NCI-H2107 treated with DMSO at 0.1 percent for 48 hours (cell line): ENCODE measurements around the gene MAGEA1.
"Not testable (repeated sequence)": the region's sequence is repeated elsewhere in the genome, so short reads cannot be mapped to it uniquely, and the experiment has no call there.

Source experiments
- DNase-seq: peaks from one replicate; lab custom pipeline; 2025; ENCODE audit not compliant: unreplicated experiment; lab: John Stamatoyannopoulos, UW

Gene MAGEA1

DNA sequence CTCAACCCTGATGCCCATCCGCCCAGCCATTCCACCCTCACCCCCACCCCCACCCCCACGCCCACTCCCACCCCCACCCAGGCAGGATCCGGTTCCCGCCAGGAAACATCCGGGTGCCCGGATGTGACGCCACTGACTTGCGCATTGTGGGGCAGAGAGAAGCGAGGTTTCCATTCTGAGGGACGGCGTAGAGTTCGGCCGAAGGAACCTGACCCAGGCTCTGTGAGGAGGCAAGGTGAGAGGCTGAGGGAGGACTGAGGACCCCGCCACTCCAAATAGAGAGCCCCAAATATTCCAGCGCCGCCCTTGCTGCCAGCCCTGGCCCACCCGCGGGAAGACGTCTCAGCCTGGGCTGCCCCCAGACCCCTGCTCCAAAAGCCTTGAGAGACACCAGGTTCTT lies at the start of gene MAGEA1:
Gene MAGEA1, plus strand, starts transcription at position 154 of the 400 bp plus-strand sequence. CDS start 3,106 bp downstream, outside the sequence.
- no peak for DNase-seq

- not testable (repeated sequence) for DNase-seq
These were observed 46.2 kb upstream of the MAGEA1 start for GRCh38 chrX:153132924-153133323.

DNA sequence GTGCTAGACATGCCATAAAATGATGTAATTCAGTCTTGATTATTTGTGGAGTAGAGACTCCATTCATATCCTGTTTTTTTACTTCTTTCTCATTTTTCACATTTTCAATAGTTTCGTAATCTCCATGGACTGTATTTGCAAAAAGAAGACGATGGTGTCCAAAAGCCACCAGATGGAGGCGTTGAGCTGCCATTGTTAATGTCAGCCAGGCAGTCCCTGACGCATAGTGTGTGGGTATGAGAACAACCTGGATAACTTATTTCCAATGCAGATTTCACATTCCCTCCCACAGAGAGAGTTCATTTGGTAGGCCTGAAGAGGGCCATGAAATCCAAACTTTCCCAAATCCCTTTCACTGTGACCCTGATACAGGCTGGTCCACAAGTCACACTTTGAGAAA lies 40.0 kb upstream of the MAGEA1 start:
- not testable (repeated sequence) for DNase-seq

- peak; percentile 47 for DNase-seq
These were observed 32.8 kb upstream of the MAGEA1 start for GRCh38 chrX:153146288-153146687.

GRCh38 chrX:153153516-153153915 lies 25.6 kb upstream of the MAGEA1 start:
- DNase-seq, result no peak

- no peak for DNase-seq
These were observed 21.6 kb upstream of the MAGEA1 start for GRCh38 chrX:153157450-153157849.

GRCh38 chrX:153158319-153158718 lies 20.8 kb upstream of the MAGEA1 start:
- no peak for DNase-seq

DNA sequence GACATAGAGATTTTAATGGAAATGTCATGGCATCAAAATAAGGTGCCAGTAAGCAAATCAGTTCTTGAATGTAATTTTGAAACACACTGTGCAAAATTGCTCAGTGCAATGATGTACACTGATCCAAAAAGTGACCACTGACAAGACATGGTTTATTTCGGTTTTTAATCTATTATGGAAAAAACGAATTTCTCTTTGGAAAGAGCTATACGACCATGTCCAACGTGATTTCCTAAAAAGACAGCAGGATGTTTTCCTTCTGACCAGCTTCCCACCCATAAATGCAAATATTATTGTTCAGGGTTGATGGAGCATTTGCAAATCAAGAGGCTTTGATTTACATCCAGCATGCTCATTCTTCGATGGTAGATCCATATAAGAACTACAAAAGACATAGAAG lies 17.1 kb upstream of the MAGEA1 start:
- DNase-seq, result no peak

DNA sequence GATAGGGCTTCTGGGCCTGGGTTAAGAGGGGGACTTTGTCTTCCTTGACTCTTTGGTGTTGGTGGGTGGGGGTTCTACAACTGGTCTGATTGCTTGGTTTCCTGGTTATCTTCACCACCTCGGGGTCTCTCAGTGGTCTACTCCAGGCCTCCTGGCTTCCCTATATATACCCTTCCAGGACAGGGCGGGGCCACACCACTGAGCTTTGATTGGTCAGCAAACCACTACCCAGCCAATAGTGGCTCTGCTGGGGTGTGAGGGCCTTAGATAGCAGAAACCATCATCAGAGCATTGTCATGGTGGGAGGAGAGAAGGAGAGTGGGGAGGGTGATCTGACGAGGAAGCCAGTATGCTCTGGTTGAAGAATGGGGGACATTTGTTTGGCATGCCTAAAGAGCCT lies 14.4 kb upstream of the MAGEA1 start:
- DNase-seq, result no peak

DNA sequence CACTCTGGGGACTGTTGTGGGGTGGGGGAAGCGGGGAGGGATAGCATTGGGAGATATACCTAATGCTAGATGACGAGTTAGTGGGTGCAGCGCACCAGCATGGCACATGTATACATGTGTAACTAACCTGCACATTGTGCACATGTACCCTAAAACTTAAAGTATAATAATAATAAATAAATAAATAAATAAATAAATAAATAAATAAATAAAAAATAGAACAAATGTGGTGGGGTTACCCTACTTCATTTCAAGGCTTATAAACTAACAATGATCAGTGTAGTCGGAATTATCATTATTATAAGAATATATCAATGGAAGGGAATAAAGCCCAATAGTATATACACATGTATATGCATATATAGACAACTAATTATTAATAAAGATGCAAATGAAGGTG lies 10.7 kb upstream of the MAGEA1 start:
- not testable (repeated sequence) for DNase-seq

DNA sequence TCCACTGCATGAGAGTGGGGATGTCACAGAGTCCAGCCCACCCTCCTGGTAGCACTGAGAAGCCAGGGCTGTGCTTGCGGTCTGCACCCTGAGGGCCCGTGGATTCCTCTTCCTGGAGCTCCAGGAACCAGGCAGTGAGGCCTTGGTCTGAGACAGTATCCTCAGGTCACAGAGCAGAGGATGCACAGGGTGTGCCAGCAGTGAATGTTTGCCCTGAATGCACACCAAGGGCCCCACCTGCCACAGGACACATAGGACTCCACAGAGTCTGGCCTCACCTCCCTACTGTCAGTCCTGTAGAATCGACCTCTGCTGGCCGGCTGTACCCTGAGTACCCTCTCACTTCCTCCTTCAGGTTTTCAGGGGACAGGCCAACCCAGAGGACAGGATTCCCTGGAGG lies 2.7 kb downstream of the MAGEA1 start:
- DNase-seq, result no peak

GRCh38 chrX:153184787-153185186 lies 5.7 kb downstream of the MAGEA1 start:
- peak; percentile 17 for DNase-seq

DNA sequence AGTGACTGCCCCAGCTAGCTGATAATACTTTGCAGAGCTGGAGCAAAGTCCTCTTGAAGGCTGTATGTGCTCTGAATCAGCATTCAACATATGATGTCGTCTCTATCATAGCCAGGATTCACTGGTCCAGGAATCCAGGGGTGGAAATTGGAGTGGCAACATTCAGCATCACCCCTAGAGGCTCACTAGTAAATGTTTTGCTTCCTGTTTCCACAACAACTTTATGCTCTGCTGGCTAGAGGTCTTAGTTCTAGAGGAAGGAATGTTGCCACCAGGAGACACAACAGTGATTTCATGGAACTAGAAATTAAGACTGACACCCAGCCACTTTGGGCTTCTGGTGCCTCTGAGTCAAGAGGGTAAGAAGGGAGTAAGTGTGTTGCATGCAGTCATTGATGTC lies 11.3 kb downstream of the MAGEA1 start:
- no peak for DNase-seq

GRCh38 chrX:153200462-153200861 lies 21.4 kb downstream of the MAGEA1 start:
- no peak for DNase-seq

- DNase-seq, result no peak
These were observed 27.5 kb downstream of the MAGEA1 start for GRCh38 chrX:153206425-153207046.

- DNase-seq, result no peak
These were observed 30.3 kb downstream of the MAGEA1 start for GRCh38 chrX:153209347-153209746.

GRCh38 chrX:153214934-153215333 lies 35.9 kb downstream of the MAGEA1 start:
- no peak for DNase-seq

GRCh38 chrX:153216926-153217325 lies 37.8 kb downstream of the MAGEA1 start:
- no peak for DNase-seq

DNA sequence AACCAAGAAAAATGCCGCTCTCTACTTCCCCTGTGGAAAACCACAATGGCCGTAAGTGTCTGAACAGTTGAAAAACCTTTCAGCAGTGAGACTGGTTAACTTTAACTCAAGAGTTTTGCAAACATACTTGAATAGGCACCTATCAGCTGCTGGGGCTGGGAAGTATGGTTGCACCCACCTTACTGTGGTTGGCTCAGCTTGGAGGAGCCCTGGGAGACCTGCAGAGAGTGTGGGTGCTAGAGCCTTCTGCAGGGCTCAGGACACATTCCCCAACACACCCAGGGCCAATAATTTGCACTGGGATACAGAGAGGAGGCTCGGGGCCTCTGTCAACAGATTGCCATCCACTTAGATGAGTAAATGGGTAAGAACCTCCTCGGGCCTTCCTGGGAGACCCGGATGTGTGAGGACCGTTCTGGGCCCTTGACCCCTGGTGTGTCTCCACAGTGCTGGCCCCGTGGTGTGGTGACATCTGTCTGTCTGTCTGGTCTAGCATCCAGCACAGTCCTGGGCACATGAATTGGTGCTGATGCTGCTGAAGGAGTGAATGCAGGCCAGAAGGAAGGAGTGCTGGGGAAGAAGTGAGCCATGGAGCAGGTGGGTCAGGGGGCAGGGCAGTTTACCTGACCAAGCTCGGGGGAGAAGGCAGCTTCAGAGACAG lies 46.5 kb downstream of the MAGEA1 start:
- DNase-seq, result no peak

DNA sequence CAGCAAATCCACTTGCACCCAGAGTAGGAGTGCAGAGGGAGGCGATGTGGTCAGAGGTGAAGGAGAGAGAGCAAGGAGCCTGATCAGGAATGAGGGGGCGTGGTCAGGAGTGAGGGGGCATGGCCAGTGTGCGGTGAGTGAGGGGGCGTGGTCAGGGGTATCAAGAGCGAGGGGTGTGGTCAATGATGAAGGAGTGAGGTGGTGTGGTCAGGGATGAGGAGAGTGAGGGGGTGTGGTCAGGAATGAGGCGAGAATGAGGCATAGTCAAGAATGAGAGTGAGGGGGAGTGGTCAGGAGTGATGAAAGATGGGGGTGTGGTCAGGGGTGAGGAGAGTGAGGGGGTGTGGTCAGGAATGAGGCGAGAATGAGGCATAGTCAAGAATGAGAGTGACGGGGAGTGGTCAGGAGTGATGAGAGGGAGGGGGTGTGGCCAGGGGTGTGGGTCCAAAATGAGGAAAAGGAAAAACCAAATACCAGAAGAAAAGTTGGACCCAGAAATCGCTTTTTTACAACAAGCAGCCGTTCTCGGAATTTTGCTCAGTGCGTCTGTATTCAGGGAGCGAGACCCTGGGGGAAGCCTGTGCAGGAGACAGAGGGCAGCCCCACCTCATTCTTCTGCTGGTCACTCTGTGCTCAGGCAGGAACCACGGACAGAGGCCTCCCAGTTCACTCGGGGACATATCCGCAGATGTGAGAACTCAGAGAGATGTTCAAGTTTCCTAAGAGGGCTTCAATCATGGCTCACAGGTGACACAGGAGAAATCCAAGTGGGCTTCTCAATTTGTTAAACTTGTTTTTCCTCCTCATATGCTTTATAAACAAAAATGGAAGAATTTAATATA lies 47.5 kb downstream of the MAGEA1 start:
- no peak for DNase-seq
